Muscle layer of colon (tissue), 2 donors: Measurements from ENCODE around the gene CAPN3.

Experiments
- H3K27ac ChIP-seq: one replicate; pipeline ENCODE4 v1.7.0; 2013; ENCODE audit warnings: low read depth, mild to moderate bottlenecking, low read length, moderate library complexity
- H3K27me3 ChIP-seq, 2 donors: one replicate each; pipeline ENCODE4 v1.7.0; 2013; ENCODE audit warnings: low read length in 2 of 2, mild to moderate bottlenecking in 2 of 2; ENCODE audit not compliant: insufficient read depth in 2 of 2, control insufficient read depth in 1 of 2
- H3K36me3 ChIP-seq: one replicate; pipeline ENCODE4 v1.7.0; 2013; ENCODE audit warnings: mild to moderate bottlenecking, low read length; ENCODE audit not compliant: insufficient read depth
- H3K4me1 ChIP-seq: one replicate; pipeline ENCODE4 v1.7.0; 2013; ENCODE audit warnings: mild to moderate bottlenecking, low read length; ENCODE audit not compliant: insufficient read depth
- H3K4me3 ChIP-seq, 2 donors: one replicate each; pipeline ENCODE4 v1.7.0; 2013; ENCODE audit warnings: low read length in 2 of 2, low read depth in 1 of 2, mild to moderate bottlenecking in 1 of 2, moderate library complexity in 1 of 2
- H3K9ac ChIP-seq: one replicate; pipeline ENCODE4 v1.7.0; 2013; ENCODE audit warnings: low read length
- H3K9me3 ChIP-seq: one replicate; pipeline ENCODE4 v1.7.0; 2013; ENCODE audit warnings: mild to moderate bottlenecking, low read length
- donor health status: abdominal sarcoma.
- donor health status: Adenocarcinoma of cecum.

Gene CAPN3

GRCh38 chr15:42356851-42357250 is 2.5 kb upstream of the CAPN3 start:
- Histone ChIP-seq H3K4me3 (no peak overlapping the region), H3K4me1 (no peaks in the 10 kb centered on the region), H3K27me3 (no peaks in the 10 kb centered on the region), H3K9ac (no peak overlapping the region), H3K27ac (no peak overlapping the region), H3K9me3 (no peaks in the 10 kb centered on the region), H3K36me3 (peaks cover 19% of the 10 kb centered on the region)

DNA sequence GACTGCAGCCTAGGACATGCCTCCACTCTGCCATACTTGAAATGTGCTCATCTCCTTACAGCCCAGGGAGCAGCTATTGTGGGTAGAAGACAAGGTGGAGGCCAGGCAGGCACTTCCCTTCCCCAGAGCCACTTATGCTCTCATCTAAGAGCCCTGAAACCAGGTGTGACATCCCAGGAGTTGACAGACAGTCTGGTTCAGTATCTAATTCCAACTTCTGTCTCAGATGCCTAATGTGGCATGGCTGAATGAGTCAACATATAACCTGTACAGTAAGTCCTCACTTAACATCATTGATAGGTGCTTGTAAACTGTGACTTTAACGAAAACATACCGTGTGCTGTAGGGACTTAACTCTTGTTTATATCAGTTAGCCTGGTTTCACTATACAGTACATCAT is 1.2 kb upstream of the CAPN3 start:
- H3K4me1 ChIP-seq: no peaks in the 10 kb centered on the region
- peaks cover 16% of the 10 kb centered on the region for H3K36me3 ChIP-seq
- no peak overlapping the region for H3K9ac ChIP-seq
- H3K9me3 ChIP-seq: no peaks in the 10 kb centered on the region
- H3K4me3 ChIP-seq: no peak overlapping the region
- no peak overlapping the region for H3K27ac ChIP-seq
- H3K27me3 ChIP-seq: no peaks in the 10 kb centered on the region

DNA sequence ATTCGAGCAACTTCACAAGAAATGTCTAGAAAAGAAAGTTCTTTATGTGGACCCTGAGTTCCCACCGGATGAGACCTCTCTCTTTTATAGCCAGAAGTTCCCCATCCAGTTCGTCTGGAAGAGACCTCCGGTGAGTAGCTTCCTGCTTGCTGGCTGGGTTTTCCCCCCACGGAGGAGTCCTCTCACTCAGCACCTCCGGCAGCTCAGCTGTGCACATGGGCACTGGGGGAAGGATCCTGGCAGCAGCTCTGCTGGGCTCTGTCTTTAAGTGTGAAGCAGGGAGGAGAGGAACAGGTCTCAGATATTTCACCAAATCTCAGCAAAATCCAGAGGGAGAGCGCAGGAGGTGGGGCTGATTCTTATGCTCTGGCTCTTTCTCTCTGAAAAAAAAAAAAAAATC is 684 bp downstream of the CAPN3 start:
- Histone ChIP-seq H3K4me3 (no peak overlapping the region), H3K36me3 (peaks cover 12% of the 10 kb centered on the region), H3K9me3 (no peaks in the 10 kb centered on the region), H3K4me1 (no peaks in the 10 kb centered on the region), H3K27me3 (no peaks in the 10 kb centered on the region), H3K9ac (no peak overlapping the region), H3K27ac (no peak overlapping the region)

- H3K27me3 ChIP-seq: no peaks in the 10 kb centered on the region
- no peaks in the 10 kb centered on the region for H3K4me1 ChIP-seq
- H3K27ac ChIP-seq: no peak overlapping the region
- no peaks in the 10 kb centered on the region for H3K9me3 ChIP-seq
- no peak overlapping the region for H3K9ac ChIP-seq
- no peak overlapping the region for H3K4me3 ChIP-seq
- H3K36me3 ChIP-seq: peaks cover 12% of the 10 kb centered on the region
Observed at GRCh38 chr15:42360535-42361112, 1.3 kb downstream of the CAPN3 start.

GRCh38 chr15:42363487-42363886 is 4.2 kb downstream of the CAPN3 start:
- Histone ChIP-seq H3K27me3 (no peaks in the 10 kb centered on the region), H3K4me3 (no peak overlapping the region), H3K9ac (no peak overlapping the region), H3K36me3 (no peaks in the 10 kb centered on the region), H3K4me1 (no peaks in the 10 kb centered on the region), H3K27ac (no peak overlapping the region), H3K9me3 (no peaks in the 10 kb centered on the region)

- Histone ChIP-seq H3K36me3 (no peaks in the 10 kb centered on the region), H3K9ac (no peak overlapping the region), H3K4me3 (no peak overlapping the region), H3K4me1 (no peaks in the 10 kb centered on the region), H3K27ac (no peak overlapping the region), H3K27me3 (no peaks in the 10 kb centered on the region), H3K9me3 (no peaks in the 10 kb centered on the region)
Observed at GRCh38 chr15:42363942-42364341, 4.6 kb downstream of the CAPN3 start.

DNA sequence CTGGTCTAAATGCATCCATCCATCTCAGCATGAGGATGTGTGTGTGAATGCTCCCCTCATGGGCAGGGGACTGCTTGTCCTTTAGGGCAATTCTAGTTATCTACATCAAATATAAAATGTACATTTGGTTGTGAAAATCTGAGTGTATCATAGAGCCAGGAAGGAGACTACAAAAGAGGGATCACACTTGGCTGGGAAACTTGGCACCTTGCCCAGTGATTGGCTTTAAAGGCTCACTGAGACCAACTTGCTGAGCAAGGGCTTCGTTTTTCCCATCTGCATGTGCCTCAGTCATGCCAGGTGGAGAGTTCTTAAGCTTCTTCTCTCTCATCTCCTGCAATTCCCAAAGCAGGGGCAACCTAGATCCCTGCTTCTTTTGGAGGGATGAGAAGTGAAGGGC is 5.2 kb downstream of the CAPN3 start:
- H3K4me1 ChIP-seq: no peaks in the 10 kb centered on the region
- H3K36me3 ChIP-seq: no peaks in the 10 kb centered on the region
- no peak overlapping the region for H3K9ac ChIP-seq

DNA sequence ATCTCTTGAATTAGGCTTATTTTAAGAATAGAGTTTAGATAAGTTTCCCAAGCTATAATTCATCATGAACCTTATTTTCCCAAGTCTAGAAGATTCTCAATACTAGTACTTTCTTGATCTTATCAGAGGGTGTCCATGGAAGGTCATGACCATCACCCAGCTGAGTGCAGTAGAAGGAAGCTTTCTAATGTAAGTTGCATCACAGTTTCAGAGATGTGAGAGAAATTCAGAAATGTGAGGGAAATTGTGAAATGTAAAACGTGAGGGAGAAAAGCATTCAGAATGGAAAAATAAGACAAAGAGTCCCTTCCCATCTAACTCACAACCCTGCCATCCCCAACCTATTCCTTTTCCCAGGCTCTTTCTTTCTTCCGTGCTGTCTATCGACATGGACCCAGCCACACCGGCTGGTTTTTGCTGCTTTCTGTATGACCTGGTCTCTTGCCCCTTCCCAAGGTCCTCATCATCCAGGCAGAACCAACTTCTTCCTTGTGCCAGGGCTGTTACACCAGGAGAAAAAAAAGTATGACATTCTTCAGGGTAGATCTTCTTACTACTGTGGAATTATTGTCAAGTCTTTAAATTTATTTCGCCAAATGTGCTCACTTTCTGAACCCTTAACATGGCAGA is 6.7 kb downstream of the CAPN3 start:
- no peak overlapping the region for H3K4me3 ChIP-seq
- no peaks in the 10 kb centered on the region for H3K36me3 ChIP-seq
- H3K27ac ChIP-seq: no peak overlapping the region
- no peaks in the 10 kb centered on the region for H3K4me1 ChIP-seq
- no peaks in the 10 kb centered on the region for H3K27me3 ChIP-seq
- no peak overlapping the region for H3K9ac ChIP-seq
- no peaks in the 10 kb centered on the region for H3K9me3 ChIP-seq

More for the DNA sequence above, 5.2 kb downstream of the CAPN3 start:
- Histone ChIP-seq H3K4me3 (no peak overlapping the region), H3K9me3 (no peaks in the 10 kb centered on the region), H3K27ac (no peak overlapping the region), H3K27me3 (no peaks in the 10 kb centered on the region)

DNA sequence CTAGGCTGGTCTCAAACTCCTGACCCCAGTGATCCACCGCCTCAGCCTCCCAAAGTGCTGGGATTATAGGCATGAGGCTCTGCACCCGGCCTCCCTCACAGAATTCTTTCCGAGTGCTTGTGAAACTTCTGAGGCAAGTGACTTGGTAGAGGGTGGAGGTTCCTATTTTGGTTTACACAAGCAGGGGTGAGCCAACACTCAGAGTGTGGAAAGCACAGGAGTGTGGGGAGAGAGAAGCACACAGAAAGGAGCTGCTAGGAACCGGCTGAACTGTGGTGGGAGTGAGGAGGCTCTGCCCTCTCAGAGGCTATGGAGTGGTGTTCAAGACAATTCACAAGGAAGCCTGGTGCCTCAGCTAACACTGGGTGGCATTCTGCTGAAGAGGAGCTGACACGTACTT is 7.7 kb downstream of the CAPN3 start:
- H3K4me3 ChIP-seq: no peak overlapping the region
- H3K9ac ChIP-seq: no peak overlapping the region
- H3K36me3 ChIP-seq: no peaks in the 10 kb centered on the region
- H3K27me3 ChIP-seq: no peaks in the 10 kb centered on the region
- no peak overlapping the region for H3K27ac ChIP-seq
- H3K9me3 ChIP-seq: no peaks in the 10 kb centered on the region
- no peaks in the 10 kb centered on the region for H3K4me1 ChIP-seq

DNA sequence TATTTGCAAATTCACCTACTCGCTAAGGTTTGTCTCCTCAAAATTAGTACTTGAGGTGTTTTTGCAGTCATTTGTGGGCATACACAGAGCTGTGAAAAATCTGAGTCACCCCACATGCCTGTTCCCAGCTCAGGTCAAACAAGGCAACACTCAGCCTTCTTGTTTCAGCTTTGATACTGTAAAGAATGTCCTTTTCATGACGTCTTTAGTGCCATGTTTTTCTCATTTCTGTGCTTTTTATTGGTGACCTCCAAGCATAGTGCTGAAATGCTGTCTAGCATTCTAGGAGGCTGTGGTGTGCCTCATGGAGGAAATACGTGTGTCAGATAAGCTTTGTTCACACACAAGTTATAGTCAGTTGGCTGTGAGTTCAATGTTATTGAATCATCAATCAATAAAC is 8.8 kb downstream of the CAPN3 start:
- H3K4me1 ChIP-seq: no peaks in the 10 kb centered on the region
- H3K9me3 ChIP-seq: no peaks in the 10 kb centered on the region
- no peaks in the 10 kb centered on the region for H3K36me3 ChIP-seq
- H3K9ac ChIP-seq: no peak overlapping the region
- H3K27ac ChIP-seq: no peak overlapping the region
- no peaks in the 10 kb centered on the region for H3K27me3 ChIP-seq
- H3K4me3 ChIP-seq: no peak overlapping the region

DNA sequence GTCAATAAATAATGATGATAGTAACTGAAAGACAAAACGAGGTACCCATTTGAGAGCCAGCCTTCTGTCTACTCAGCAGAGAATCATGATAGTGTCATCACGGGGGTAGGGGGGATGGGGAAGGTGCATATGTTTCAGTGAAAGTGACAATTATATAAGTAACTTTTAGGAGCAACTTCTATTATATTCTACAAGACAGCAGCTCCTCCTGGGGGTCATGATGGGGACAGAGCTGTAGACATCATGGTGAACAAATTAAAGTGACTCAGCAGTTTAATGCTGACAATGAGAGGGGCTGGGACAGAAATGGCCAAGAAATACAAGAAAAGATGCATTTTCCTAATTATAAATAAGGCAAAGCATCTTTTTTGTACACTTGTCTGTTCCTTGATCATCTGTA is 11.8 kb downstream of the CAPN3 start:
- Histone ChIP-seq H3K4me3 (no peak overlapping the region), H3K9ac (no peak overlapping the region), H3K27me3 (no peaks in the 10 kb centered on the region), H3K4me1 (no peaks in the 10 kb centered on the region), H3K9me3 (no peaks in the 10 kb centered on the region), H3K27ac (no peak overlapping the region), H3K36me3 (no peaks in the 10 kb centered on the region)

DNA sequence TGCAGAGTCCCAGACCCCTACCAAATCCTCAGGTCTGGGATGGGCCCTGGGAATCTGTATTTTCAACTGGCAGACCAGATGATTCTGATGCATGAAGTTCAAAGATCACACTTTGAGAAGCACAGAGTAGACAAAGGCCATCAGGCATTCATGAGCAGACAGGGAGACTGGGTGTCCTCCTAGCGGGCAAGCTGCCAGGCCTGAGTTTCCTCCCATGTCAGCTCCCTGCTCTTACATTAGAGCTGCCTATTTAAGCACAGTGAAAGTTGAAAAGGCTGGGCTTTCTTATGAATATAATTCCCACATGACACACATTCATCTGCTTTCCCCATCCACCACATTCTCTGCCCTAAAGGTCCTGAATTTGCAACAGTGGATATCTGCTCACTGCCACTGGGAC is 14.0 kb downstream of the CAPN3 start:
- Histone ChIP-seq H3K27ac (no peak overlapping the region), H3K9me3 (no peaks in the 10 kb centered on the region), H3K9ac (no peak overlapping the region), H3K4me1 (no peaks in the 10 kb centered on the region), H3K27me3 (no peaks in the 10 kb centered on the region), H3K36me3 (no peaks in the 10 kb centered on the region), H3K4me3 (no peak overlapping the region)
